SK-N-SH (cell line): ENCODE data around the gene MRGPRX3. TPM values are rescaled to one million over a fixed set of nuclear protein-coding genes. Genes with fewer than 3 reads are reported as not detected.

Experiments
- CTCF ChIA-PET: fragments of 300-600, 350-600 bp; formaldehyde crosslinking; extraction: SDS; loops from one replicate; lab custom pipeline; 2021; lab: Yijun Ruan, JAX
- POLR2A ChIA-PET: fragments of 350-600 bp; sonication (Branson Sonifier 250); formaldehyde crosslinking; extraction: SDS; loops from one replicate; lab custom pipeline; 2020; ENCODE audit warnings: antibody characterized with exemption, inconsistent platforms; lab: Yijun Ruan, JAX
- DNase-seq: peaks from one replicate; pipeline ENCODE4 v3.0.0; 2012
- H2AFZ ChIP-seq: fragments of 200-600 bp; sonication (generic); 2 replicates; pipeline ENCODE4 v1.8.1; 2016; ENCODE audit warnings: antibody characterized with exemption, mild to moderate bottlenecking, low read depth
- H3F3A ChIP-seq: fragments of 200-600 bp; sonication (generic); replicated peaks from 2 replicates; pipeline ENCODE3; 2016; ENCODE audit warnings: antibody characterized with exemption, mild to moderate bottlenecking; ENCODE audit not compliant: insufficient read depth
- H3K27ac ChIP-seq, 2 experiments: fragments of 200-500 bp in 1 of 2; fragments of 200-600 bp in 1 of 2; sonication (Bioruptor generic) in 1 of 2; sonication (generic), shearing (Covaris generic) in 1 of 2; 2 replicates each; pipeline versions ENCODE4 v1.5.1 to v1.6.1; 2014 to 2016; ENCODE audit warnings: low read depth in 2 of 2, inconsistent platforms in 1 of 2, low read length in 1 of 2, mild to moderate bottlenecking in 1 of 2, mixed read lengths in 1 of 2
- H3K27me3 ChIP-seq: fragments of 200-600 bp; sonication (generic), shearing (Covaris generic); 2 replicates; pipeline ENCODE4 v1.6.1; 2016; ENCODE audit warnings: mixed run types; ENCODE audit not compliant: insufficient read depth
- H3K36me3 ChIP-seq, 2 experiments: fragments of 200-500 bp in 1 of 2; fragments of 200-600 bp in 1 of 2; sonication (Bioruptor generic) in 1 of 2; sonication (generic) in 1 of 2; replicated peaks in 1 of 2; 2 replicates each; pipeline versions ENCODE3 to v1.5.1; 2014 to 2016; ENCODE audit warnings: low read length in 1 of 2, mild to moderate bottlenecking in 1 of 2; ENCODE audit not compliant: insufficient read depth in 2 of 2, control insufficient read depth in 1 of 2
- H3K4me1 ChIP-seq, 2 experiments: fragments of 200-500 bp in 1 of 2; fragments of 200-600 bp in 1 of 2; sonication (Bioruptor generic) in 1 of 2; sonication (generic), shearing (Covaris generic) in 1 of 2; 2 replicates each; pipeline versions ENCODE4 v1.5.1 to v1.6.1; 2014 to 2016; ENCODE audit warnings: low read depth in 1 of 2, low read length in 1 of 2, mixed run types in 1 of 2; ENCODE audit not compliant: insufficient read depth in 2 of 2, control insufficient read depth in 1 of 2
- H3K4me2 ChIP-seq: fragments of 200-600 bp; sonication (generic), shearing (Covaris generic); 2 replicates; pipeline ENCODE4 v1.6.1; 2017; ENCODE audit warnings: mixed run types
- H3K4me3 ChIP-seq, 2 experiments: fragments of 200-500 bp in 1 of 2; fragments of 200-600 bp in 1 of 2; sonication (Bioruptor generic) in 1 of 2; sonication (generic), shearing (Covaris generic) in 1 of 2; 2 replicates each; pipeline versions ENCODE4 v1.5.1 to v1.8.1; 2014 to 2016; ENCODE audit warnings: low read depth in 2 of 2, inconsistent platforms in 1 of 2, low read length in 1 of 2, mild to moderate bottlenecking in 1 of 2, mixed read lengths in 1 of 2, moderate library complexity in 1 of 2
- H3K79me2 ChIP-seq: fragments of 200-600 bp; sonication (generic); 2 replicates; pipeline ENCODE4 v1.8.1; 2017; ENCODE audit warnings: mild to moderate bottlenecking; ENCODE audit not compliant: insufficient read depth
- H3K9ac ChIP-seq: fragments of 200-600 bp; sonication (generic); 2 replicates; pipeline ENCODE4 v1.6.1; 2017; ENCODE audit warnings: mixed run types
- H3K9me2 ChIP-seq: fragments of 200-600 bp; sonication (generic); 2 replicates; pipeline ENCODE4 v1.6.1; 2017; ENCODE audit warnings: mixed run types
- H3K9me3 ChIP-seq: fragments of 200-600 bp; sonication (generic); 2 replicates; pipeline ENCODE4 v1.6.1; 2017; ENCODE audit warnings: mixed run types, mild to moderate bottlenecking, moderate library complexity
- H4K20me1 ChIP-seq: fragments of 200-600 bp; sonication (generic); 2 replicates; pipeline ENCODE4 v1.6.1; 2017; ENCODE audit warnings: mild to moderate bottlenecking, mixed run types; ENCODE audit not compliant: insufficient read depth
- FOXJ3 ChIP-seq: sonication (generic); formaldehyde crosslinking; IDR thresholded peaks from 2 replicates; pipeline ENCODE4 v1.5.1; 2020; ENCODE audit warnings: mild to moderate bottlenecking, missing genetic modification reagents
- GABPA ChIP-seq: IDR thresholded peaks from 2 replicates; pipeline ENCODE4 v1.4.0; 2012; ENCODE audit warnings: low read depth, mild to moderate bottlenecking
- GATA2 ChIP-seq: sonication (generic); formaldehyde crosslinking; IDR thresholded peaks from 2 replicates; pipeline ENCODE4 v1.5.0; 2020; ENCODE audit warnings: mild to moderate bottlenecking, missing genetic modification reagents
- MXI1 ChIP-seq: IDR thresholded peaks from 2 replicates; pipeline ENCODE4 v1.6.1; 2012; ENCODE audit warnings: mild to moderate bottlenecking, low read depth, low read length, improper control_type of control experiment
- NRF1 ChIP-seq: IDR thresholded peaks from 2 replicates; pipeline ENCODE4 v1.6.1; 2012; ENCODE audit warnings: low read depth, mild to moderate bottlenecking, low read length
- PBX3 ChIP-seq: IDR thresholded peaks from 2 replicates; pipeline ENCODE4; 2012
- RCOR1 ChIP-seq: fragments of 150-350 bp; IDR thresholded peaks from 2 replicates; pipeline ENCODE4 v1.6.1; 2017; ENCODE audit warnings: antibody characterized with exemption, low read length
- RFX5 ChIP-seq: IDR thresholded peaks from 2 replicates; pipeline ENCODE4 v1.6.1; 2012; ENCODE audit warnings: mild to moderate bottlenecking, improper control_type of control experiment, low read length
- RXRA ChIP-seq: IDR thresholded peaks from 2 replicates; pipeline ENCODE4 v1.4.0; 2012; ENCODE audit warnings: low read depth, mild to moderate bottlenecking, borderline replicate concordance
- SMC3 ChIP-seq: IDR thresholded peaks from 2 replicates; pipeline ENCODE4 v1.6.1; 2012; ENCODE audit warnings: low read depth, low read length, improper control_type of control experiment
- TAF1 ChIP-seq: IDR thresholded peaks from 2 replicates; pipeline ENCODE4 v1.6.1; 2012; ENCODE audit warnings: low read depth, mild to moderate bottlenecking, low read length, moderate library complexity, borderline replicate concordance
- TEAD4 ChIP-seq: IDR thresholded peaks from 2 replicates; pipeline ENCODE4 v1.4.0; 2012; ENCODE audit warnings: mild to moderate bottlenecking, borderline replicate concordance; ENCODE audit not compliant: insufficient read depth
- USF2 ChIP-seq: fragments of 150-350 bp; IDR thresholded peaks from 2 replicates; pipeline ENCODE4 v1.6.1; 2017; ENCODE audit warnings: antibody characterized with exemption, low read length, low read depth, borderline replicate concordance
- YY1 ChIP-seq: IDR thresholded peaks from 2 replicates; pipeline ENCODE4 v1.4.0; 2012; ENCODE audit warnings: low read depth, mild to moderate bottlenecking
- WGBS: methylation state at CpG from one replicate; pipeline ENCODE4 v1.1.6; 2017; ENCODE audit warnings: low lambda C conversion rate; 5-methylcytosine and 5-hydroxymethylcytosine counted together
- polyA plus RNA-seq, 3 experiments: library from polyadenylated mRNA; depleted of rRNA; stranded (reverse); fragments of >200 nt; gene quantifications; 2 replicates each; pipeline ENCODE4 v1.2.3, GENCODE V29; 2012
- TF ChIP-seq, protein P1 (sequence below): IDR thresholded peaks from 2 replicates; pipeline ENCODE4 v1.4.0; 2012; ENCODE audit warnings: low read depth
- TF ChIP-seq, protein P2 (sequence below): IDR thresholded peaks from 2 replicates; pipeline ENCODE4 v1.4.0; 2012; ENCODE audit warnings: low read depth, borderline replicate concordance

The MRGPRX3 gene
- polyA plus RNA-seq, 1 of the 3 experiments (the other 2 are of a cell fraction), result not detected

DNA sequence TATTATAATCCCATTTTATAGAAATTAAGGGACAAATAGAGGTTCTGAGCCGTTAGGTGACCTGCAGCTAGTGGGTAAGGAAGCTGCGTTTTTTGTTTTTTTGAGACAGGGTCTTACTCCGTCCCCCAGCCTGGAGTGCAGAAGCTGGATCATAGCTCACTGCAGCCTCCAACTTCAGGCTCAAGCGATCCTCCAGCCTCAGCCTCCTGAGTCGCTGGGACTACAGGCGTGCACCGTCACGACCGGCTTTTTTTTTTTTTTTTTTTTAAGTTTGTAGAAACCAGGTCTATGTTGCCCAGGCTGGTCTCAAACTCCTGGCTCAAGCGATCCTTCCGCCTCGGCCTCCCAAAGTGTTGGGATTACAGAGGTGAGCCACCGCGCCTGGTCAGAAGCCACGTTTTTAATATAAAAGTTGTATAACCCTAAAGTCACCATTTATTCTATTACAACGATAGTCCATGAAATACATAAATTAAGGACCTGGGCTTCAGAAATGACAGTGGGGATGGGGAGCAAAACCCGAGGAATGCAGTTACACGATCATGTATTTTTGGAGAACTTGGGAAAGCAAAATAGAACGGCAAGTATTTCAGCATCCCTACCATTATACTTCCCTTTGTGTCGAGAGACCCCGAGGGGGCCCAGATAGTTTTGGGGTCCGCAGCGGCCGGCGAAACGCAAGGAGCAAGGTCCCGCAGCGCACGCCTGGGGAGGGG lies 27.1 kb upstream of the MRGPRX3 start:
- WGBS, result 8% methylated on average over 19 of the region's 29 CpGs
- peaks cover 25 to 30% of the 10 kb centered on the region in 2 experiments for H3K36me3 ChIP-seq
- peak overlapping the region; percentile 93 for H2AFZ ChIP-seq
- peak overlapping the region; percentile 18 to 51; a peak in 1 of 4 replicates for H3K27ac ChIP-seq
- peak overlapping the region; percentile 87 to 88 for H3K4me3 ChIP-seq
- H3K9ac ChIP-seq, result peak overlapping the region; percentile 81
- TF ChIP-seq USF2 (no peak), RCOR1 (no peak), SMC3 (no peak), YY1 (no peak), FOXJ3 (no peak), RXRA (no peak), TEAD4 (no peak)
- TF ChIP-seq, protein P1, sequence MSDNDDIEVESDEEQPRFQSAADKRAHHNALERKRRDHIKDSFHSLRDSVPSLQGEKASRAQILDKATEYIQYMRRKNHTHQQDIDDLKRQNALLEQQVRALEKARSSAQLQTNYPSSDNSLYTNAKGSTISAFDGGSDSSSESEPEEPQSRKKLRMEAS, result no peak; the same call in 1 of the 2 replicates
- H3K4me2 ChIP-seq, result peak overlapping the region; percentile 83
- DNase-seq, result no peak
- no peaks in the 10 kb centered on the region for H3K9me3 ChIP-seq
- H3F3A ChIP-seq, result no peaks in the 10 kb centered on the region
- peaks cover 34% of the 10 kb centered on the region for H3K79me2 ChIP-seq
- no peaks in the 10 kb centered on the region for H3K27me3 ChIP-seq
- POLR2A ChIA-PET, result no interaction called here
- H3K9me2 ChIP-seq, result no peaks in the 10 kb centered on the region
- H3K4me1 ChIP-seq, result peaks cover 0 to 9% of the 10 kb centered on the region in 2 experiments; a peak in 2 of 4 replicates
- no peaks in the 10 kb centered on the region for H4K20me1 ChIP-seq
- CTCF ChIA-PET, result interaction anchor here (0.7 to 5.8 kb wide), 15 partner anchors 7 to 600 kb away, joined by 3 to 78 read pairs (median 5); no protein-coding TSS in a partner anchor

DNA sequence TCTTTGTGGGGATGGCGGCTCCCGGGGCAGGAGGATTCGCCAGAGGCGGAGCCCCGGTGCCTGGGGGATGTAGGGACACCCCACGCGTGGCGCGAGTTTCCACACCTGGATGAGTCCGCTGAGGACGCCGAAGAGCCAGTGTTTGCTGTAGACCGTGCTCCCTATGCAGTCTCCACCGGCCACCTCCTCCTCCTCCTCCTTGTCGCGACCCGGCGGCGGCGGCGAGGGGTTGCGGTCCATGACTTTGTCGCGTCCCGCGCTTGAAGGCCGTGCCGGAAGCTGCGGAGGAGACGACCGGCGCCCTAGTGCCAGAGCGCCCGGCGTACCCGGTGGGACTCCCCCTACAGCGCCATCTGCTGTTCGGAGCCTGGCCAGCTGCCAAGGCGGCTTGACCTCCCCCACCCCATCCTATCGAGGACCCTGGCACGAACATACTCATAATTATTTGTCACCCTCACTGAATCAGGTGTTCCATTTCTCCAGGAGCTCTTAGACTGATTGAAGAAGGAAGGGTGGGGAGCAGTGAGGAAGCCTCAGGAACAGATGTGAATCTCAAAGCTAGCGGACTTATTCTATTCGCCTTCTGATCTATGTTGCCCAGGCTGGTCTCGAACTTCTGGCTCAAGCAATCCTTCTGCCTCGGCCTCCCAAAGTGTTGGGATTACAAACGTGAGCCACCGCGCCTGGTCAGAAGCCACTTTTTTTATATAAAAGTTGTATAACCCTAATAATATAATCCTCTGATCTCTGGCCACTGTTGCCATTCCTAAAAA lies 26.4 kb upstream of the MRGPRX3 start, which contains the start of gene SAAL1:
Gene SAAL1 (minus strand): TSS at position 281 of the 773 bp plus-strand sequence. CDS start 41 bp downstream, at position 240.
- Histone ChIP-seq H3K9me3 (no peaks in the 10 kb centered on the region), H3K27ac (peak within 1 kb of the TSS; percentile 18 to 51; a peak in 1 of 4 replicates), H2AFZ (peak within 1 kb of the TSS; percentile 93), H3K9me2 (no peaks in the 10 kb centered on the region), H3K27me3 (no peaks in the 10 kb centered on the region), H3K4me1 (peaks cover 0 to 9% of the 10 kb centered on the region in 2 experiments; a peak in 2 of 4 replicates), H3K4me2 (peak within 1 kb of the TSS; percentile 83), H3K9ac (peak within 1 kb of the TSS; percentile 81), H3K79me2 (peaks cover 29% of the 10 kb centered on the region), H4K20me1 (no peaks in the 10 kb centered on the region), H3K36me3 (peaks cover 19 to 25% of the 10 kb centered on the region in 2 experiments), H3F3A (no peaks in the 10 kb centered on the region), H3K4me3 (peak within 1 kb of the TSS; percentile 87 to 88)
- ChIA-PET POLR2A (interaction anchor here (0.6 kb wide), 1 partner anchor 10 kb away, joined by 3 read pairs; no protein-coding TSS in a partner anchor), CTCF (interaction anchor here (0.7 to 5.8 kb wide), 23 partner anchors 8 to 669 kb away, joined by 3 to 78 read pairs (median 4); no protein-coding TSS in a partner anchor)
- peak; percentile 98 for DNase-seq
- 8% methylated on average over 24 of the region's 48 CpGs for WGBS
- TF ChIP-seq MXI1 (peak; percentile 84), PBX3 (no peak; the same call in 1 of the 2 replicates), FOXJ3 (no peak), NRF1 (no peak), TEAD4 (no peak), RFX5 (no peak), GABPA (peak; percentile 82), GATA2 (no peak), TAF1 (peak; percentile 78; the same call in 1 of the 2 replicates)
- TF ChIP-seq, protein P1, result peak; percentile 76
- TF ChIP-seq, protein P2, sequence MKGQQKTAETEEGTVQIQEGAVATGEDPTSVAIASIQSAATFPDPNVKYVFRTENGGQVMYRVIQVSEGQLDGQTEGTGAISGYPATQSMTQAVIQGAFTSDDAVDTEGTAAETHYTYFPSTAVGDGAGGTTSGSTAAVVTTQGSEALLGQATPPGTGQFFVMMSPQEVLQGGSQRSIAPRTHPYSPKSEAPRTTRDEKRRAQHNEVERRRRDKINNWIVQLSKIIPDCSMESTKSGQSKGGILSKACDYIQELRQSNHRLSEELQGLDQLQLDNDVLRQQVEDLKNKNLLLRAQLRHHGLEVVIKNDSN, result no peak
